HG02610 (cell line): ENCODE data around the gene ANKRD11.
"Not testable (repeated sequence)": the region's sequence is repeated elsewhere in the genome, so short reads cannot be mapped to it uniquely, and the experiment has no call there.

Source experiments
- ATAC-seq: cut with Tn5 transposase; IDR thresholded peaks from one replicate; pipeline ENCODE4 v1.9.1; 2021; ENCODE audit warnings: mild to moderate bottlenecking, moderate library complexity; ENCODE audit not compliant: unreplicated experiment

Gene ANKRD11

GRCh38 chr16:89256651-89257254, 233.6 kb downstream of the ANKRD11 start:
- ATAC-seq: no peak

- no peak for ATAC-seq
These were observed 236.6 kb downstream of the ANKRD11 start for GRCh38 chr16:89253548-89254287.

- no peak for ATAC-seq
These were observed 242.0 kb downstream of the ANKRD11 start for GRCh38 chr16:89248196-89248982.

- ATAC-seq: not testable (repeated sequence)
These were observed 242.7 kb downstream of the ANKRD11 start for GRCh38 chr16:89247734-89248075.

- peak; percentile 46 for ATAC-seq
These were observed 243.2 kb downstream of the ANKRD11 start for GRCh38 chr16:89246903-89247733.

GRCh38 chr16:89246383-89246902, 243.9 kb downstream of the ANKRD11 start:
- no peak for ATAC-seq

- ATAC-seq: no peak
These were observed 245.6 kb downstream of the ANKRD11 start for GRCh38 chr16:89244754-89245153.

GRCh38 chr16:89244264-89244663, 246.1 kb downstream of the ANKRD11 start:
- not testable (repeated sequence) for ATAC-seq

GRCh38 chr16:89243664-89244063, 246.7 kb downstream of the ANKRD11 start:
- no peak for ATAC-seq

GRCh38 chr16:89242795-89243200, 247.6 kb downstream of the ANKRD11 start:
- no peak for ATAC-seq

- peak; percentile 50 for ATAC-seq
These were observed 249.0 kb downstream of the ANKRD11 start for GRCh38 chr16:89241187-89242007.

- ATAC-seq: no peak
These were observed 252.6 kb downstream of the ANKRD11 start for GRCh38 chr16:89237733-89238132.

- ATAC-seq: no peak
These were observed 256.5 kb downstream of the ANKRD11 start for GRCh38 chr16:89233678-89234490.

GRCh38 chr16:89232107-89232506, 258.3 kb downstream of the ANKRD11 start:
- no peak for ATAC-seq

GRCh38 chr16:89230255-89230654, 260.1 kb downstream of the ANKRD11 start:
- ATAC-seq: no peak

- no peak for ATAC-seq
These were observed 265.7 kb downstream of the ANKRD11 start for GRCh38 chr16:89224665-89225064.

- no peak for ATAC-seq
These were observed 267.4 kb downstream of the ANKRD11 start for GRCh38 chr16:89222931-89223330.

- no peak for ATAC-seq
These were observed 268.8 kb downstream of the ANKRD11 start for GRCh38 chr16:89221604-89222003.

- ATAC-seq: no peak
These were observed 271.0 kb downstream of the ANKRD11 start for GRCh38 chr16:89219365-89219764.
